ENCODE measurements around the gene NKX6-2.

DNA sequence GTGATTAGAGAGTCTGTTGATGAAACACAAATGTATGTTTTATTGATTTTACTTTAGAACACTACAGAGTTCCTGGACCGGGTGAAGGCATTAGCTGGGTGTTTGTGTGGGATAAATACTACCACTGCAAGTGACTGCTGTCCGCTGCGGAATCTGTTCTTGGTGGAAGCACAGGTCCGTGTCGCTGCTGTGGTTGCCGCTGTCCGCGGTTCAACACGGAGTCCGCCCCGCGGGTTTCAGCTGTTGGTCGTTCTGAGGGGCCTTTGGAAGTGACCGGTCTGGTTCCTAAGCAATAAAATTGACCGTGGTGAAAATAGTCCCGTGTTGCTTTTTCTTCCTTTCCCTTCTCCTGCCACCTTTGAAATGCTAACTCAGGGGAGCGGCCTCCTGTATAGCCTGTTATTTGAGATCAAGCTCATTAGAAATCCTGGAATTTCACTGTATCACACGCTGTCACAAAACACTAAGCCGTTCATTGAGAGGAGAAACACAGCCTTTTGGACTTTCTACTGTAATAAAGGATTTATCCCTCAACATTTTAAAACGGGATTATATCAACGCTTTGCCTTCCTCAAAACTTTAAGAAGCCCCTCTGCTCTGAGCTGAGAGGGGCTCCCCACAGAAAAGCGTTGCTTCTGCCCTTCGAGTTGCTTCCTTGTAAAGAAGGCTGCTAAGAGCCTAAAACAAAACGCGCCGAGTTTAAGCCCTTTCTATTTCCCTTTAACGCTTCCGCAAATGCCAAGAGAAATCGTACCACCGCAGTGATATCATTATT is 2.6 kb downstream of the NKX6-2 start:
- TF ChIP-seq, protein P1, sequence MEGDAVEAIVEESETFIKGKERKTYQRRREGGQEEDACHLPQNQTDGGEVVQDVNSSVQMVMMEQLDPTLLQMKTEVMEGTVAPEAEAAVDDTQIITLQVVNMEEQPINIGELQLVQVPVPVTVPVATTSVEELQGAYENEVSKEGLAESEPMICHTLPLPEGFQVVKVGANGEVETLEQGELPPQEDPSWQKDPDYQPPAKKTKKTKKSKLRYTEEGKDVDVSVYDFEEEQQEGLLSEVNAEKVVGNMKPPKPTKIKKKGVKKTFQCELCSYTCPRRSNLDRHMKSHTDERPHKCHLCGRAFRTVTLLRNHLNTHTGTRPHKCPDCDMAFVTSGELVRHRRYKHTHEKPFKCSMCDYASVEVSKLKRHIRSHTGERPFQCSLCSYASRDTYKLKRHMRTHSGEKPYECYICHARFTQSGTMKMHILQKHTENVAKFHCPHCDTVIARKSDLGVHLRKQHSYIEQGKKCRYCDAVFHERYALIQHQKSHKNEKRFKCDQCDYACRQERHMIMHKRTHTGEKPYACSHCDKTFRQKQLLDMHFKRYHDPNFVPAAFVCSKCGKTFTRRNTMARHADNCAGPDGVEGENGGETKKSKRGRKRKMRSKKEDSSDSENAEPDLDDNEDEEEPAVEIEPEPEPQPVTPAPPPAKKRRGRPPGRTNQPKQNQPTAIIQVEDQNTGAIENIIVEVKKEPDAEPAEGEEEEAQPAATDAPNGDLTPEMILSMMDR (IDR thresholded peaks at IDR 0.05) = no peak
- no peak for TF ChIP-seq POLR2A (IDR thresholded peaks at IDR 0.05)
